RWPE1 (cell line): Measurements from ENCODE around the gene SPINK2.

Source experiments
- CTCF ChIA-PET: fragments of 350-600 bp; sonication (Branson Sonifier 250); formaldehyde crosslinking; extraction: SDS; loops from one replicate; lab custom pipeline; 2021; lab: Yijun Ruan, JAX
- POLR2A ChIA-PET: fragments of 400-600 bp; formaldehyde crosslinking; extraction: SDS; loops from one replicate; lab custom pipeline; 2020; ENCODE audit warnings: antibody characterized with exemption; ENCODE audit not compliant: low non-redundant PET; lab: Yijun Ruan, JAX
- DNase-seq: peaks from one replicate; pipeline ENCODE4 v3.0.0; 2012; ENCODE audit warnings: low spot score
- H3K27ac ChIP-seq: fragments of 450-650 bp; 2 replicates; pipeline ENCODE4 v1.5.1; 2017
- CTCF ChIP-seq: fragments of 450-650 bp; conservative IDR thresholded peaks from 2 replicates; pipeline ENCODE4 v1.5.1; 2017; ENCODE audit warnings: low read depth, mild to moderate bottlenecking

Gene SPINK2

DNA sequence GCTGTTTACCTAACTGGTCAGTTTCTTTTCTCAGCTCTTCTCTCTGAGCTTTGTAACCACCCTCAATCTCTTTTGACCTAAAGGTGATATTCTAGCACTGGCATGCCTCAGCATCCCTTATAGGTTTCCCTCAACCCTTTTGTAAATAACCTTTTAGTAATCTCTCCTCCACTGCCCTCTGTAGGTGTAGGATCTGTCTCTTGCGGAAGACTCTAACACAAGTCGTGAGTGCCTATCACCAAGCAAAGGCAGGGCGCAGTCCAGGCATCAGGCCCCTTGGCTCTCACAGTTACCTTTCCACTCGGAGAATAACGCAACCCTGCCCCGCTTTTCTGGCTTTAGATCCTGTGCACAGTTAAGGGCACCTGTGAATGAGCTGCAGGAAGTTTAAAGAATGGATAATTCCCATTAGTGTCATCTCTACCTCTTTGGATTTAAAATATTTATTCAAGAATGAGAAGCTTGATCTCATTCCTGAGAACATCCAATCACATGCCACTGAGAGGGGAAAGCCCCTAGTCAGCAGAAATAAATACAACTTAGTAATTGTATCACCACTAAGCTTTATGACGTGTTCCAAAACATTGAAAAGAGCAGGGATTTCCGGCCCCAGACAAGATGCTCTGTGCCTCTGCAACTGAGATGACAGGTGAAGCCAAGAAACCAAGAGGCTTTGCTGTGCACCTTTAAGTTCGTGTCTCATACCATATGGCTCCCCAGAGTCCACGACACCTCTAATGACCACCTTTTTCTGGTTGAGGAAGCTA, 58.8 kb downstream of the SPINK2 start:
- DNase-seq, result no peak
- CTCF ChIA-PET, result interaction anchor here (1.1 kb wide), 1 partner anchor 37 kb away, joined by 3 read pairs; no protein-coding TSS in a partner anchor
- no peak for TF ChIP-seq CTCF

DNA sequence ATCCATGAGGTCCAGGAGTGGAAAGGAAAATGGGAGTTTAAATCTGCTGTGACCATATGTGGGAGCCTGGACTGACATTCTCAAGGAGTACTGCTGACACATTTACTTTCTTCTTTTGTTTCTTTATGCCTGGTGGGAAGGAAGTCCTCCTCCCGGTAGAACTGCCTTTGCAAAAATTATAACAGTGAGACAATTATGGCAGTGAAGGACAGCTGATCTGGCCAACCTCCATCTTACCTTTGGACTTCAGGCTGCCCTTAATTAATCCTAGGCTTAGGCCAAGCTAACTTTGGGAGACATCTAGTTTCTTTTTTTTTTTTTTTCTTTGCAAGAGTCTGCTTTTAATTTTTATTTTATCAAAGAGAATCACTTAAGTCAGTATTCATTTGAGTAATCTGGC, 61.3 kb downstream of the SPINK2 start:
- POLR2A ChIA-PET, result no interaction called here
- CTCF ChIA-PET, result no interaction called here
- TF ChIP-seq CTCF, result no peak
- DNase-seq, result no peak
- H3K27ac ChIP-seq, result no peak overlapping the region

More for the DNA sequence above, 58.8 kb downstream of the SPINK2 start:
- no peak overlapping the region for H3K27ac ChIP-seq
- POLR2A ChIA-PET, result interaction anchor here (0.6 kb wide), 1 partner anchor 11 kb away, joined by 5 read pairs; no protein-coding TSS in a partner anchor
